Astrocyte (in vitro differentiated cells and primary cell): ENCODE results near the gene DHDH.

Experiments used
- EZH2 ChIP-seq: IDR thresholded peaks from 2 replicates; pipeline ENCODE4 v1.6.1; 2012; ENCODE audit warnings: mild to moderate bottlenecking, low read length, inconsistent platforms; ENCODE audit not compliant: insufficient read depth
- TF ChIP-seq, protein P1 (sequence below): IDR thresholded peaks from 2 replicates; pipeline ENCODE4 v1.5.1; 2011; ENCODE audit warnings: low read depth, mild to moderate bottlenecking, inconsistent platforms, low read length, moderate library complexity; ENCODE audit not compliant: insufficient read depth

GRCh38 chr19:48975947-48976847 lies 42.7 kb downstream of the DHDH start:
- TF ChIP-seq, protein P1, sequence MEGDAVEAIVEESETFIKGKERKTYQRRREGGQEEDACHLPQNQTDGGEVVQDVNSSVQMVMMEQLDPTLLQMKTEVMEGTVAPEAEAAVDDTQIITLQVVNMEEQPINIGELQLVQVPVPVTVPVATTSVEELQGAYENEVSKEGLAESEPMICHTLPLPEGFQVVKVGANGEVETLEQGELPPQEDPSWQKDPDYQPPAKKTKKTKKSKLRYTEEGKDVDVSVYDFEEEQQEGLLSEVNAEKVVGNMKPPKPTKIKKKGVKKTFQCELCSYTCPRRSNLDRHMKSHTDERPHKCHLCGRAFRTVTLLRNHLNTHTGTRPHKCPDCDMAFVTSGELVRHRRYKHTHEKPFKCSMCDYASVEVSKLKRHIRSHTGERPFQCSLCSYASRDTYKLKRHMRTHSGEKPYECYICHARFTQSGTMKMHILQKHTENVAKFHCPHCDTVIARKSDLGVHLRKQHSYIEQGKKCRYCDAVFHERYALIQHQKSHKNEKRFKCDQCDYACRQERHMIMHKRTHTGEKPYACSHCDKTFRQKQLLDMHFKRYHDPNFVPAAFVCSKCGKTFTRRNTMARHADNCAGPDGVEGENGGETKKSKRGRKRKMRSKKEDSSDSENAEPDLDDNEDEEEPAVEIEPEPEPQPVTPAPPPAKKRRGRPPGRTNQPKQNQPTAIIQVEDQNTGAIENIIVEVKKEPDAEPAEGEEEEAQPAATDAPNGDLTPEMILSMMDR: no peak
- no peak for TF ChIP-seq EZH2
